NCI-H2029 (cell line): ENCODE data around the gene ABHD2.
"Not testable (repeated sequence)": the region's sequence is repeated elsewhere in the genome, so short reads cannot be mapped to it uniquely, and the experiment has no call there.

ENCODE experiments used
- DNase-seq: peaks from one replicate; lab custom pipeline; 2025; lab: John Stamatoyannopoulos, UW

Gene ABHD2

DNA sequence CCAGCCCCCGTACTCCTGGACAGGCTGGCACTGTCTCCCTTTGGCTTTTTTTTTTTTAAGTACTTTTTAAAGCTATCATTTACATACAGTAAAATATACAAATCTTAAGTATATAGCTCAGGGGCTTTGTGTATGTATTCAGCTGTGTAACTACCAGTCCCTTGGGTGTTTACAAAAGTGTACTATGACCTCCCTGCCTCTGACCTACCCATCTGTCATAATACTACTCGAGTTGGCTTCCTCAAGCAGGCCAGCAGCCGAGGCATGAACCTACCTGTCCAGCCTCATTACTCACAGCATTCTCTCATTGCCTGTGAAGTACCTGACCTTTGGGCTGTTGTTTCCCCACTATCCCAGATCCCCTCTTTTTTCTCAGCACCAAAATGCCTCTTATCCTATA lies 33.2 kb downstream of the ABHD2 start:
- DNase-seq = peak; percentile 13

DNA sequence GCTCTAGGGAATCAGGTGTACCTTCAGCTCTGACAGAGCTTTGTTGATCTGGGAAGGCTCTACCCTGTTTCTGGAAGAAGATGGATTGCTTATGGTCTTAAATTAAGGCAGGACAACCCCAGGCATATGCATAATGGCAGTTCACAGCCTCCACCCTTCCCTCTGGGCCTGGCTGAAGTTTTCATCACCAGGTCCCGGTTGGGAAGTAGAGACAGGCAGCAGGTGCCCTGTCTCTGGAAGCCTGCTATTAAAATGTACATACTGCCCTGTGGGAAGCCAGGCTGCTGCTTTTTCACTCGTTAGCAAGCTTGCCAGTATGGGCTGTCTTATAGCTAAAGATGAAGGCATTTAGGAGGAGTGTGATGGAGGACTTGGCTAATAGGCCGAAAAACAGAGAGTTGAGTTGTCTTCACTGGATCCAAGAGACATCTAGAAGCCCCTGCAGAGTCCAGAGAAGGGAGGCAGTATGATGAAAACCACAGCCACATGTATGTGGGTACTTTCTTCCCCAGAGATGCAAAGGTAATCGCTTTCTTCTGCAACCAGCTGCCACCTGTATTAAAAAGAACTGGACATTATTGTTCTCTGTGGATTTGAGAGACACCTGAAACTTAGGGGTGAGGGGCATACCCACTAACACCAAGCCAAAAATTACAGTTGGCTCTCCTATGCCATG lies 34.4 kb downstream of the ABHD2 start:
- DNase-seq = no peak

DNA sequence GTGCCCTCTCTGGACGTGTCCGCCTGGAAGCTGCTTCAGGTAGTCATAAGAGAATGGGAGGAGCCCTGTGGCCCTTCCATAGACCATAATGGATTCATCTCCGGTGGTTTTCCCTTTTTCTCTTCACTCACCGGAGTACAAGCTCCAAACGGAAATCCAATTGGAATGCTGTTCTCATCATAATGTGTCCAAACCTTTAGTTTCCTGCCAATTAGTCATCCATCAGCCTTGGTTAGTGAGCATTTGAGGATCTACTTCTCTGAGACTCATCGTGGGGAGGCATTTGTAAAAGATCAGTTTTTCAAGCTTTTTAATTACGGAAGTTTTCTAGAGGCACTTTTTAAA lies 34.9 kb downstream of the ABHD2 start:
- no peak for DNase-seq

DNA sequence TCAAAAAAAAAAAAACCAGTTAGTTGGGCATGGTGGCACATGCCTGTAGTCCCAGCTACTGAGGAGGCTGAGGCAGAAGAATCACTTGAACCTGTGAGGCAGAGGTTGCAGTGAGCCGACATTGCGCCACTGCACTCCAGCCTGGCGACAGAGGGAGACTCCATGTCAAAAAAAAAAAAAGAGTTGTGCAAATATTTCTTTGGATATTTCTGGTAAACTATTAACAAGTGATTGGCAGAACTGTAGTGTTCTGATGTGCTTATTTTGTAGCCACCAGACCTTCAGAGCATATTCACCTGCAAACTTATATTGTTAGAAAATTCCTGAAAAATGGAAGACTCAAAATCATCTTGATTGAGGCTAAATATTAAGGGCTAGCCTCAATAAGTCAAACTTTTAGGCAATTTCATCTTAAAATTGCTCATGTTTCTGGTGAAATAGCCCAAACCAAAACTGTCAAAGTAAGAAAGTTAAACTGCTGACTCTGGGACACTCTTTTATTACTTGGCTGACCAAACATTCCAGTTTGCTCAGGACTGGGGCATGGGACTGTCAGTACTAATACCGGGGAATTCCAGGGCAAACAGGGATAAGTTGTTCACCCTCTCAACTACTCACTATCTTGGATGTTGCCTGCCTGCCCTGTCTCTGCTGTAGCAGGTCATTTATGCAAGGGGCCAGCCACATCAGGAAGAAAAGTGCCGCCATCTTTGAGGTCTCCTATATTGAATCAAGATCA lies 37.0 kb downstream of the ABHD2 start:
- no peak for DNase-seq

DNA sequence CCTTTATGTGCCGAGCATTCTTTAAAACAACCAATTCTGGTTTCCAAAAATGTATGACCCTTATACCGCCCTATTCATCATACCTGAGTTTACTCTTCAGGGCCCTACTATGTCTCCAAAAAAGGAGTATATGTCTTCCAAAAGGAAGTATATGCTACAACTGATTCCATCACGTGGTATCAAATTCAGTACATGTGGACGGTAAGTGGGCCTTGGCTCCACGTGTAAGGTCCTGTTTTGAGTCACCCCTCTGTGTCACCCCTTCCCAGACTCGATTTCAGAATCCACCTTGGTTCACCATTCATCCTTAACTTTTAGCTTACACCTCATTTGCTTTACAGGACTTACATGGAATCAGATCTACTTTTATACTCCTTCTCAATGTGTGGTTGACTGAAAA lies 37.8 kb downstream of the ABHD2 start:
- DNase-seq = no peak

DNA sequence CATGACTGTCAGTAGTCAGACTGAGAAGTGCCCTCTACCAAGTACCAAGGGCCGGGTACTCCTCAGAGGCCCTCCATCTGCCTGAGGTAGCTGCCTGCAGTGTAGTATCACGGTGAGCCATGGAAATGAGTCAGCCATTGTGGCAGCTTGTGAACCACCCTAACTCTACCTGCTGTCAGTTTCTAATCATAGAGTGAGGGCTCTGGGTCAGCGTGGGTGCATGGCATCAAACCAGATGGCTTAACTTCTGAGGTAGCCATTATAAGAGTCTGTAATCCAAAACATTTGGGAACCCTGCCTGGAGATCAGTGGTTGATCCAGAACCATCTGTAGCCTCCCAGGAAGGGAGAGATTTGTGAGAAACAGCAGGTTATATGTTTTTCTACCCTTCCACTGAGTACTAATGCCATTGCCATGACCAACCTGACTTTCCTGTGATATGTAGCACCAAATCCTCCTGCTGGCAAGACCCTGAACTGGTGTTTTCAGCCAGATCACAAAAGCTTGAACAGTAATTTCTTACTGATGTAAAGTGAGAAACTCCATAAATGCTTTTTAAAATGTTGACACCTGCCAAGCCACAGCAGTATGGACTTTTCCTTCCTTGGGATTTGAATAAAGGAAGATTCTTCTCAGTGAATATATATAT lies 38.9 kb downstream of the ABHD2 start:
- no peak for DNase-seq

DNA sequence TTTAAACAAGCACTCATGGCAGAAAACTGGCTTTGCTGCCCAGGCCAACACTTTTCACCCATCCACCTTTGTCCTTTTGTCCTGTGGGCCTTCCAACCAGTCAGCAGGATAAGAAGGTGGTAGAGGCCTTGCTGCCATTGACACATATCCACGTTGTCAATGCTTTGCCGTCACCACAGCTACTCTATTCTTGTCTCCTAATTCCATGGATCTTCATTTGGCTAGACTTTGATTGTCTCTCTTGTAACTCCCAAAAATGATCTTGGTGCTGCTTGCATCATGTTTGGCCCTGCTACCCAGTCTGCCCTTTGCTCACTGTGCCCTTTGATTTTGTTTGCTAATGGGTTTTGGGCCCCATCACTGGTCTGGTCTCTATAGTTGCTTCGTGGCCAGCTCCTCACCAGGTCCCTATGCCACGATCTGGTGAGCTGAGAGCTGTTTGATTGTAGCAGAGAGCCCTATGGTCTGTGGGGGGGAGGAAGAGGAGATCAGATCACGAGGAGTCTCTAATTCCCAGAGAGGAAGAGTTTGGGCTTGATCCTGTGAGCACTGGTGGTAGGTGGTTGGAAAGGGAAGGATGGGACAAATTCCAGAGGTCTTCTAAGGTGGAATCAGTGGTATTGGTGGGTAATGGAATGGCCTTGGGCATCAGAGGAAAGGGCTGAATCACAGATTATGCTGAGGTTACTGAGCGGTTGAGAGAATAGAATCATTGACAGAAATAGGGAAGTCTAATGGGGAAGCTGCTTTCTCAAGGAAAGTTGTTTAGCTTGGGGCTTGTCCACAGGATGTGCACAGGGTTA lies 40.3 kb downstream of the ABHD2 start:
- DNase-seq = no peak

DNA sequence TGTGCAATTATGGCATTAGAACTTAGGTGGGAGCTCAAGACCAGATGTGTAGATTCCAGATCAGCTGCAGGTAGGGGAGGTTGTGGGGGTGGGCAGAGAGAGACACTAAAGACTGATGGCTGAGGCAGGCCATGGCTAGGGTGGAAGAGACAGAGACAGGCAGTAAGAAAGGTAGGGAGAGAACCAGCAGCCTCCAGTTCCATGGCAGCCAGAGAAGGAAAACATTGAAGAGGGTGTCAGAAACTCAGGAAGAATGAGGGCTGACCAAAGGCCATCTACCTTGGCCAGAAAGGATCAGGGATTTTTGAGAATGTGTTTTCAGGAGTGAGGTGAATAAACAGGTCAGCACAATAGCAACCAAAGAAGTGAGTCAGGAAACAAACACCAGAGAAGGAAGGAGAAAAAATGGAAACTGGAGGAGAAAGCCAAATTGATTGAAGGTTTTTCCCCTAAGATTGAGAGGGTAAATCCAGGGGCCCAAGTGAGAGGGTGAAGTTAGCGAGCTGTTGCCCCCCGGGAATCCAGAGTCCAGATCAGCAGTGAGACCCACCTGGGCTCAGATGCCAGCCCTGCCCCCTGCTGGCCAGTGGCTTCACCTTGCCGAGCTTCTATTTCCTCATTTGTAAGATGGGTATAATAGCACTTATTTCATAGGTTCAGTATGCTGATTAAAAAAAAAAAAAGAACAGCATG lies 41.0 kb downstream of the ABHD2 start:
- DNase-seq = peak; percentile 25

DNA sequence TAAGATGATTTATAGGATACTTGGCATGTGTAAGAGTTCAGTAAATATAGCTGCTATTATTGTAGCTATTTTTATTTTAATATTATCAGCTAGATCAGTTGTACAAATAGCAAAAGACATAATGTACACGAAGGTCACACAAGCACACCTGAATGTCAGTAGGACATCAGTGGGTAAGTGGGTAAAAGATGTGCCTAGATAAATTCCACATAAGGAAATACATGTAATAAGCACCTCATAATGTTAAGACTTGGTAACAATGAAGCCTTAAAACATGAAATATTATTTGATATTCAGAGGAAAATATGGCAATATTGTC lies 41.5 kb downstream of the ABHD2 start:
- DNase-seq = no peak

DNA sequence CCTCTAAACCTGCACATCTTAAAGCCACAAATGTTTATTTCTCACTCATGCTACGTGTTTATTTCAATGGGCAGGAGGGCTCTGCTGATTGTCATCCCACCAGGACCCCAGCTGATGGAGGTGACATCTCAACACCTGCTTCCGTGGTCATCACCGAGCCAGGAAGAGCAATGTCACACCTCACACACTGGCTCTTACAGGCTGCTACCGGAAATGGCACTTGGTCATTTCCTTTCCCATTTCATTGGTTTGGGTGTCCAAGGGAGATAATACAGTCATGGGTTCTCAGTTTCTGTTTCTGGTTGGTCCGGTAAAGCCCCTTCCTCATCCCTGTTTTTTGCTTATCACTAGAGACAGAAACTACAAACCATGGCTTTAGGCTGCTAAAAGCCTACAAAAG lies 41.9 kb downstream of the ABHD2 start:
- no peak for DNase-seq

DNA sequence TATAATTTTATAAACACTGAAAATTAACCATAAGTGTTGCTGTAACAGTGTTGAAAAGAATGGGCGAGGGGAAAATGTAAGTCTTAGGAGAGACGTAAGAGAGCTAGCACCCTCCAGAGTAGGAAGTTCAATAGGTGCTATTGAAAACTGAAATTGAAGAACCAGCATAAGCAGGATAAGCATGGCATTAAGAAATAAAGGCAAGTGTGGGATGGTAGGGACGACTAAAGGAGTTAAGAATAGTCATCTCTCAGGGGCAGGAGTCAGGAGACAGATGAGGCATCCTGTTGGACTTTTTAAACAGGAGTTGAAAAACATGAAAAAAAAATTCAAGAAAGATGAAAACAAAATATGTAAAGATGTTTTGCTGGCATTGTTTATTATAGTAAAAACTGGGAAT lies 43.5 kb downstream of the ABHD2 start:
- no peak for DNase-seq

DNA sequence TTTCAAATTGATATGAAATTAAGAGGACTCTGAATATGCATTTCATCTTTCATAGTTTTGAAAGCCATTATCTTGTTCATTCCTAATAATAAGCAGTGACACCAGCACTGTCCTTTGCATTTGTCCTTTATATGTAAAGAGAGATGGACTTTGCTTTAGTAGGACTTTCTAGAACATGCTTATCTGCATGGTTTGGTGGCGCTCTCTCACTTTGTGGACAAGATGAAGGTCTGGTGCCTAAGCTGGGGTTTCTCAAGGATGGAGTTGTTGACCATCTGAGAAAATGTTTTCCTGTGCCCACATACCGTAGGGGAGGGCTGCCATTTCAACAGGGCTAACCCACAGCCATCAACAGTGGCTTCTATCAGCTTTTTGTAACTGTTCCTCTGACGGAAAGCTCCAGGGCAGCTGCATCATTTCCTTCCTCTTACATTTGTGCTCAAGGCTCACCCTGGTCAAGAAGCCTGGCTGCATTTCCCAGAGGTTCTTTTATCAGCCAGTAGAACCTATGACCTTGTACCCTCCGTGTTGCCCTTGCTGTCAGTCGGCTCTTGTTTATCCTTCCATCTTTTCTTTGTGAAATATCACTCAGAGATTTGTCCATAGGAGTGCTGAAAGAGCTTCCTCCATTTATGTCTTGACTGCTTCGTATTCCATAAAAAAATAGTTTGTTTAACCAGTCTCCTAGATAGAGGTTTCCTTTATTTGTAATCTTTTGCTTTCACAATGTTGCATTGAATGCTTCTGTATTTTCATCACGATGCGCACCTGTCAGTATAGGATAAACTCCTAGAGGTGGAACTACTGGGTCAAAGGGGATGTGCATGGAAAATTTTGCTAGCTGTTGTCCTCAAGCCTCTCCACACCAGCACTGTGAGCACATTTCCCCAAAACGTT lies 44.6 kb downstream of the ABHD2 start:
- no peak for DNase-seq

DNA sequence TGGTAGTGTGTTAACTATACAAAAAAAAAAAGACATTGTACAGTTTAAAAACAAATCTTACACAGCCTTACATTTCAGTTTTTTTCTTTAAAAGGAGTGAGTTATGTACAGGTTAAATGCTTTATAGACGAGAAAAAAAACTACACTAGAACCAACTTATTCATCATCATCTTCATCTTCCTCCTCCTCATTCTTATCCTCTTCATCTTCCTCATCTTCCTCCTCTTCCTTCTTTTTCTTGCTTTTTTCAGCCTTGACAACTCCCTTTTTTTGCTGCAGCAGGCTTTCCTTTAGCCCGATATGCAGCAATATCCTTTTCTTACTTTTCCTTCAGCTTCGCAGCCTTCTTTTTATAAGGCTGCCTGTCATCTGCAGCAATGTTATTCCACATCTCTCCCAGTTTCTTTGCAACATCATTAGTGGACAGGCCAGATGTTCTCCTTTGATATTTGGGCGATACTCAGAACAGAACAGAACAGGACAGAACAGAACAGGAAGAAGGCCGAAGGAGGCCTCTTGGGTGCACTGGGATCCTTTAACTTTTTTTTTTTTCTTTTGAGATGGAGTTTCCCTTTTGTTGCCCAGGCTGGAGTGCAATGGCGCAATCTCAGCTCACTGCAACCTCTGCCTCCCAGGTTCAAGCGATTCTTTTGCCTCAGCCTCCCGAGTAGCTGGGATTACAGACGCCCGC lies 47.3 kb downstream of the ABHD2 start:
- DNase-seq = not testable (repeated sequence)

DNA sequence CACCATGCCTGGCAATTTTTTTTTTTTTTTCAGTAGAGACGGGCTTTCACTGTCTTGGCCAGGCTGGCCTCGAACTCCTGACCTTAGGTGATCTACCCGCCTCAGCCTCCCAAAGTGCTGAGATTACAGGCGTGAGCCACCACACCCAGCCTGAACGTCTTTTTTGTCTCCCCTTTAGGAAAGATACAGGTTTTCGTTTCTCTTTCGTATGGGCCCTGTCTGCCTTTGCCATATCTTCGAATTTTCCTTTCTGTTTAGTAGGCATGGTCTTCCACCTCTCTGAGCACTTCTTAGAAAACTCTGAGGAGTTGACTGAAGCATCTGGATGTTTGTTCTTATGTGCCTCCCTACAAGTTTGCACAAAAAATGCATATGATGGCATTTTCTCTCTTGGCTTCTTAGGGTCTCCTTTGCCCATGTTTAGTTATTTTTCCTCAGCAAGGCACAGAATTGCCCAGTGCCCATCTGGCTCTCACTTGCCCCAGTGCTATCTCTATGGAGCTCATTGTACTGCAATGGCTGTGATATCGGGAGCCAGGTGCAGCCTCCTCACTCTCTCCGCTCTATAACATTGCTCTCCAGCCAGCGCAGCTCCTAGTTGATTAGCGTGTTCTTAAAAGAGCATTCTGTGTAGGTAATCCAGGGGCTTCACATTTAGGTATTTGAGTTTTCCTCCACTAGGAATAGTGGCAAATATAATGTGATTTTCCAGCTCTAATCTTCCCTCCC lies 48.0 kb downstream of the ABHD2 start:
- DNase-seq = no peak

DNA sequence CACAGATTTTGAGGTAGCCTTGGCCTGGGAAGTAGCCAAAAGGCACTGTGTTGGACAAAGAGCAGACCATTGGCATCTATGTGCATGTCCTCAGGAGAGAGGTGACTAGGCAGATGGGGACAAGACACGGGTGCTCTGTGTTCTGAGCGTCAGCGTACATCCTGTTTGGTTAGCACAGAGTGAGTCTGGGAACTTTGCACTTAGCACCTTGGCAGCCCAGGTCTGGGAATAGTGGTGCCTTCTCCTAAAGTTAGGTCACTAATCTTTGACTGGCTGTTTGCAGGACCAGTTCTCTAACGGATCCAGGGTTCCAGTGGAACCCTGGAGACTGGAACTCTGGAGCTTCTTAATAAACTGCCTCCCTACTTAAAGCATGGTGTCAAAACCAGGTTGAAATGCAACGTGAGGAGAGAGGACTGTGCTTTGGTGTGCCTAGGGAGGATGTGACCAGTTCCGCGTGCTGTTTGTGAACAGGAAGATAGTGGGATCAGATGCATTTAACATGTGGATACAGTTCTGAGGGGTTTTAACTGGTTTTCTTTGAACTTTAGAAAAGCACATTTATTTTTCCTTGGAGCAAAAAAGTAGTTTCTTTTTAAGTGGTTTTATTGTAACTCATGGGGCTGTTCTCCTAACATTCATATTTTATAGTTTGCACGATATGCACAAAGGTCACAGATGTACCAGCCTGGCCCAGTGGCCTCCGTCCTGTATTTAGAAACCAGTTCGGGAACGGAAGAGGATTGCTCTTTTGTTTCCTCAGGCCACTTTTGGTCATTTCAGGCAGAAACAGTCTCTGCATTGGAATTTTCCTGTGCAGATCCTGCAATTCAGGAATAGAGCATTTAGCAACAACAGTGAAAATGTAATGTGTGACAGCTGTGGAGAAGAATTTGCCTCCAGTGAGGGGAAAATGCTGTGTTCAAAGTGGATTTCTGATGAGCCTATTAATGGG lies 48.8 kb downstream of the ABHD2 start:
- DNase-seq = no peak

DNA sequence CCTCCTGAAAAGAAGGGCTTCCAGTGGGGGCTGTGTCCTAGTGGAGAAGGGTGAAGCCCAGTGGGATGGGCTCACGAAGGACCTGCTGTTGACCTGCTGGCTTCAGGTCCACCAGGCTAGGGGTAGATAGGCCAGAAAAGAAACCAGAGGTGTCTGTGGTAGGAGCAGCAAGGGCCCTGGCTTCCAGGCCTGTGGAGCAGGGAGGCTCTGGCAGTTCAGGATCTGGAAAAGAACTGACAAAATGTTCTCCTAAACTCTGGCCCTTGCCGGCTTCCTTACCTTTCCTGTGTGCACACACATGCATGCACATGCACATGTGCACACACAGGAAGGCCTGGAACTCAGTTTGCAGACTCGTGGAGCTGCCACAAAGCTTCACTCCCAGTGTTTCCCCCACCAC lies 49.7 kb downstream of the ABHD2 start:
- DNase-seq = no peak

DNA sequence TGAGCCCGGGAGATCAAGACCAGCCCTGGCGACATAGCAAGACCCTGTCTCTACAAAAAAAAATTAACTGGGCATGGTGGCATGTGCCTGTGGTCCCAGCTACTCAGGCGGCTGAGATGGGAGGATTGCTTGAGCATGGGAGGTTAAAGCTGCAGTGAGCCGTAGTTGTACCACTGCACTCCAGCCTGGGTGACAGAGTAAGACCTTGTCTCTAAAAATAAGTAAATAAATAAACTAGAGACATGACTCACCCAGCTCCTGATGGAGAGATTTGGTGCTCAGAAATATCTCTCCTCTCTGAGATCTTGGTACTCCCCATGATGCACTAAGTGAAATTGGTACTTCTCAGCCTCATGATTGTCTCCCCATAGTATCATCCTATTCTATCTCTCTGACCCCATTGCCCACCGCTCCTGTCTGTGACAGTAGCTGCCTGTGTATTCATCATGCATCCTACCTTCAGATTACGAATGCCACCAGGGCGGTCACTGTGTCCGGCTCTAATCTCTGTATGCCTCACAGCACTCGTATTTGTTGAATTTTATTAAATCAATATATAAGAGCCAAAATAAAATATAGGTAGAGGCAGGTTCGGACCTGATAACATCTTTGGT lies 50.9 kb downstream of the ABHD2 start:
- DNase-seq = no peak
